GM19395 (cell line): ENCODE data around the gene EIF4EBP3.

ENCODE experiments used
- ATAC-seq: cut with Tn5 transposase; IDR thresholded peaks from one replicate; pipeline ENCODE4 v1.9.1; 2021; ENCODE audit warnings: mild to moderate bottlenecking, moderate library complexity; ENCODE audit not compliant: unreplicated experiment

Gene EIF4EBP3

GRCh38 chr5:140556438-140556837 lies 9.0 kb downstream of the EIF4EBP3 start:
- ATAC-seq = no peak

- ATAC-seq = peak; percentile 95
These were observed 9.8 kb downstream of the EIF4EBP3 start, which contains the start of gene SRA1 for GRCh38 chr5:140557136-140557805. Gene SRA1, minus strand, starts transcription at chr5:140557473. Its CDS starts 21 bp downstream, at chr5:140557452.

DNA sequence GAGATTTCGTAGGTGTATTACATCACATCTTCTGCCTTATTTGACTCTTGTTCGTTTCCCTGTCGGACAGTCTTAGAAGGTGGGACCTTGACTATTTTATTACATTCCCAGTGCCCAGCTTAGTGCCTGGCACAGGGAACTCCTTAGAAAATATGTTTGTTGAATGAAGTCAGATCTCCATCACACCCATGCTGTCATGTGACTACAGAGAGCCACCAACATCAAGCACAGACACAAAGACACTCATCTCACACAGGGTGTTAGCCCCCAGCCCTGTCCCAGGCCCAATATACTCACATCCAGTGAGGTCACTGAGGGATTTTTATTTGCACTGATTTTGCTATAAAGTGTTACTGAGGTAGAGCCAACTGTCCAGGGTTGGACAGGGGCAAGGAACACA lies 10.5 kb downstream of the EIF4EBP3 start:
- ATAC-seq = no peak

DNA sequence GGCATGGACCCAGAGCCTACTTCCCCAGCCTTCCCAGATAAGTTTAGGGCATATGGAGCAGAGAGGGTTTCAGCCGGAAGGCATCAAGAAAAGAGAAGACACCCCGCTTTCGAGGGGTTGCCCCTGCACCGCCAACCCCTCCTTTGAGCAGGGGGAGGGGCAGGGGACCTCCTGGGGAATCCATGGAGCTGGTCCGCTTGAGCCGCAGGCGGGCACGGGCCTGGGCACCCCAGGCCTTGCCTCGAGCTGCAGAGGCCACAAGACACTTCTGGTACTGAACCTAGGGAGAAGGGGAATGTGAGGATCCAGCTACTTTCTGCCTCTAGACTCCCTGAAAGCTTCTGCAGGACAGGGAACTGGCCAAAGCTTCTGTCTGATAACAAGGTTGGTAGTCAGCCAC lies 11.1 kb downstream of the EIF4EBP3 start:
- ATAC-seq = no peak

DNA sequence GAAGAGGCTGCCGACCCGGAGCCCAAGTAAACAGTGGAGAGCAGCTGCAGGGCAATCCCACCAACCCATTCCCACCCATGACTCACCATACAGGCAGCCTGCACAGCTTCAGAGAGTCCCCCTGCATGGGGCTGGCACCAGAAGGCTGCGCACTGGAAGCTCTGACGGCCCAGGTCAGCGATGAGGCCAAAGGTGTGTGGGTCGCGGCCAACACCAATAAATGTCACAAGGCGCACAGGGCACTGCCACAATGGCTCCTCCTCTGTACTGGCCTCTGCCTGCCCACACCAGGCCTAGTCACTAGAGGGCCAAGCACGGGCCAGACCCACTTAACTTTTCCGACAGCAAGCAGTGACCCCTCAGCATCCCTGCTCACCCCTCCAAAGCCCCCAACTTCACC lies 12.8 kb downstream of the EIF4EBP3 start:
- ATAC-seq = no peak

DNA sequence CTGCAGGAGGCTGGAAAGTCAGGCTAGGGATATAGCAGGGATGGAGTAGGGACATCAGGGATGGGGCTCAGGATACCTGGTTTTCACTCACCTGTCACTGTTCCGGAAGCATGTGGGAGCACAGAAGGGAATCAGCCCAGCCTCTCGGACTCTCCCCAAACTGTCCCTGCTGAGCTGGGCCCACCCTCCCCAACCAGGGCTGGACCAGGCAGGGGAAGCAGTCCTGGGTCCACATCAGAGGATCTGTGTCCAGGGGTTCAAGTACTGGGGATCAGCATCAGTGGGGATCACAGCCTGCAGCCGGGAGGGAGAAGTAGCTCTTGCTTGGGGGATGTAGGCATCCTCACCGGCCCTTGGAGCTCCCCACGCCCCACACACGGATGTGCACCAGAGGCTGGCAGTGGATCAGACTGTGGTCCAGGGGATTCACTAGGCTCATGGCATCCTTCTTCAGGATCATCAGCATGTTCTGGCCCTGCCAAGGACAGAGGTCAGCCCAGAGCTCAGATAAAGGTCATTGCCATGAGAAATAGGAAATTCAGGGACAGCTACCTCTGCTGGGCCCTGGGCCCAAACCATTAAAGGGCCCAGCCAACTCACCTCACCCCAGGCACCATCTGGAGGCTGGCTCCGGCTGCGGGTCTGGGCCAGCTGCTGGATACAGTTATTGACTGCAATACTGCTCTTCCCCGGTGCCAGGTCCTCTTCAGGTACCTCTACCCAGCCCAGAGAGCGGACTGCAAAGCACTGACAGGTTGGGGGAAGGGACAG lies 14.5 kb downstream of the EIF4EBP3 start:
- no peak for ATAC-seq

GRCh38 chr5:140563596-140563995 lies 16.1 kb downstream of the EIF4EBP3 start:
- no peak for ATAC-seq

DNA sequence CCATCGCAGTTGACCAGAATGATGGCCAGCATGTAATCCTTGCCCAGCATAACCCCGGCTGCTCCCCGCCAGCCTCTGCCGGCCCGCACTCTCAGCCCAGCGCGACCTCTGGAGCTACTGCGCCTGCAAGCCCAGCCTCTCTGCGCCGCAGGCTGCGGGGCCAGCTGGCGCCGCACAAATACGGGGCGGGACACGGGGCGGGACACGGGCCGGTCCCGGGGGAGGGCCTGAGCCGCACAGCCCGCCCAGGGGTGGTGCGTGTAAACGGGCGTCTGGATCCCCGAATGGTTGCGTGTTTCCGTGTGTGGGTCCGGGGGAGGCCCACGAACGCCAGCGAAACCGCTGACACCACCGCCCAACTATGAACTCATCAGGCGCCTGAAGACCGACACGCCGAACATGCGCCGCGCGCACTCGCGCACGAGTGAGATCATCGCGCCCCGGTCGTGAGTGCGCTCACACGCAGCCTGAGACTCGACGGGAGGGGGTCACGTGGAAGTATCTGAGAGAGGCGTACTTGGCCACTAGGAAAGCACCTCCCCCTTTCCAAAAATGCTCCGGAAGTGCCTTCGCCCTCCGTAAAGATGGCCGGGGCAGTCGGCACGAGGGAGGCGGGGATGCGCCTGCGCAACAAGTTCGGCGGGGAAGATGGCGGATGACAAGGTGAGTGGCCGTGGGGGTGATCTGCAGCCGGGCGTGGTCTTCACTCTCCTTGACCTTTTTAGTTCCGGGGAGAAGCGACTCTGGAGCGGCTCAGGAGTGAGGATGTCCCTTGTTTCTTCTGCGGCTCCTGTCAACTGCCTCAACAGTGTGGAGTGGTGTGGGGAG lies 16.9 kb downstream of the EIF4EBP3 start, which contains the start of the genes APBB3 and SLC35A4:
TSS of gene APBB3 (minus strand) at position 403 of the 828 bp plus-strand sequence. CDS start at position 50, 353 bp downstream.
TSS of gene SLC35A4 (plus strand) at position 633 of the 828 bp plus-strand sequence. CDS start 2,342 bp downstream, outside the sequence.
- ATAC-seq = peak; percentile 90

GRCh38 chr5:140565024-140565779 lies 17.7 kb downstream of the EIF4EBP3 start:
- no peak for ATAC-seq

GRCh38 chr5:140565780-140566095 lies 18.3 kb downstream of the EIF4EBP3 start:
- ATAC-seq = no peak

DNA sequence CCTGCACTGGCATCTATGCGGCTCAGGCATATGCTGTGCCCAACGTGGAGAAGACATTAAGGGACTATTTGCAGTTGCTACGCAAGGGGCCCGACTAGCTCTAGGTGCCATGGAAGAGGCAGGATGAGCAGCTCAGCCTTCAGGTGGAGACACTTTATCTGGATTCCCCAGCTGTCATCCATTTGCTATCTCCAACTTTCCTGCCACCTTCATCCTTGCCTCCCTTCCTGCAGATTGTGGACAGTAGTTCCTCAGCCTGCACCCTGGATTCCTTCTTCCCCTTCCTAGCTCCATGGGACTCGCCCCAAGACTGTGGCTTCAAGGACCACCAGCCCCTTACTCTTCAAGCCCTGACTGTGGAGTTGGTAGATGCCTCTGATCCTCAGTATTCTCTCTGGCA lies 19.2 kb downstream of the EIF4EBP3 start:
- no peak for ATAC-seq

- no peak for ATAC-seq
These were observed 19.8 kb downstream of the EIF4EBP3 start for GRCh38 chr5:140567136-140567818.

DNA sequence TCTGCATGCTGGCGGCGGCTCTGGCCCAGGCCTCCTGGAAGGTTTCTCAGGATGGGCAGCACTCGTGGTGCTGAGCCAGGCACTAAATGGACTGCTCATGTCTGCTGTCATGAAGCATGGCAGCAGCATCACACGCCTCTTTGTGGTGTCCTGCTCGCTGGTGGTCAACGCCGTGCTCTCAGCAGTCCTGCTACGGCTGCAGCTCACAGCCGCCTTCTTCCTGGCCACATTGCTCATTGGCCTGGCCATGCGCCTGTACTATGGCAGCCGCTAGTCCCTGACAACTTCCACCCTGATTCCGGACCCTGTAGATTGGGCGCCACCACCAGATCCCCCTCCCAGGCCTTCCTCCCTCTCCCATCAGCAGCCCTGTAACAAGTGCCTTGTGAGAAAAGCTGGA lies 20.4 kb downstream of the EIF4EBP3 start:
- no peak for ATAC-seq

- ATAC-seq = no peak
These were observed 21.1 kb downstream of the EIF4EBP3 start for GRCh38 chr5:140568443-140569063.

GRCh38 chr5:140569197-140569596 lies 21.7 kb downstream of the EIF4EBP3 start:
- ATAC-seq = peak; percentile 47

- ATAC-seq = no peak
These were observed 22.6 kb downstream of the EIF4EBP3 start for GRCh38 chr5:140570058-140570457.

DNA sequence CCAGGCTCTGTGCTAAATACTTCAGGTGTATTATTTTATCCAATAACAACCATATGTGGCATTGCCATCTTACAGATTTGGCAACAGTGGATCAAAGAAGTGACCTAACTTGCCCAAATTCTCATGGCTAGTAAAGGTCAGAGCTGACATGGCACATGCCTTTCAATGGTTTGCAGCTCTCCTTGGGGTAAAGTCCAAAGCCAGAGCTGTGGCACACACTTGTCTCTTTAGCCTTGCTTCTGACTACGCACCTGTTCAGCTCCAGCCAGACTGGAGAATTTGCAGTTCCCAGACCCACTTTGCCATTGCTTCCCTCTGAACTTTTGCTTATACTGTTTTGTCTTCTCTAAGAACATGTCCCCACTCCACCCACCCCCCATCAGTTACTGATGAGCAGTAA lies 23.0 kb downstream of the EIF4EBP3 start:
- ATAC-seq = no peak

GRCh38 chr5:140571105-140571504 lies 23.6 kb downstream of the EIF4EBP3 start:
- no peak for ATAC-seq

DNA sequence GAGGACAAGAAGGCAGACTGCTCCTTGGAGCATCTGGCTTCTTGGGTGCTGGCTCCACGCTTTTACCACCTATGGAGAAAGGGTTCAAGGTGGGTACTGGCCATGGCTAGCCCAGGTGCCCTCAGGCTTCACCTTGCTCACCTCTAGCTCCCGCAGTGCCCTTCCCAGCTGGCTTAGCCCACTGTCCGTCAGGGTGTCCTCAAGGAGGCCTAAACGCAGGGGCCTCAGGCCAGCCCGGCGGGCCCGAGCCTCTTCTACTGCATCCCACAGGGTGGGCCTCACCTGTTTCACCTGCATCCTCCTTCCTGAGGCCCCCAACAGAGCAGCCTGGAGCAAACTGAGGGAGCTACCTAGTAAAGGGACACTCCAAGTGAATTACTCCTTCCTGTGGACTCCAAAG lies 26.2 kb downstream of the EIF4EBP3 start:
- ATAC-seq = no peak

GRCh38 chr5:140574165-140574564 lies 26.7 kb downstream of the EIF4EBP3 start:
- ATAC-seq = no peak
